ENCODE measurements around the gene STYXL1. TPM values are rescaled to one million over a fixed set of nuclear protein-coding genes. Genes with fewer than 3 reads are reported as not detected.
"Not testable (repeated sequence)": the region's sequence is repeated elsewhere in the genome, so short reads cannot be mapped to it uniquely, and the experiment has no call there.

The STYXL1 gene
- total RNA-seq, 1 experiment from 2014 or later = 42.3 TPM

DNA sequence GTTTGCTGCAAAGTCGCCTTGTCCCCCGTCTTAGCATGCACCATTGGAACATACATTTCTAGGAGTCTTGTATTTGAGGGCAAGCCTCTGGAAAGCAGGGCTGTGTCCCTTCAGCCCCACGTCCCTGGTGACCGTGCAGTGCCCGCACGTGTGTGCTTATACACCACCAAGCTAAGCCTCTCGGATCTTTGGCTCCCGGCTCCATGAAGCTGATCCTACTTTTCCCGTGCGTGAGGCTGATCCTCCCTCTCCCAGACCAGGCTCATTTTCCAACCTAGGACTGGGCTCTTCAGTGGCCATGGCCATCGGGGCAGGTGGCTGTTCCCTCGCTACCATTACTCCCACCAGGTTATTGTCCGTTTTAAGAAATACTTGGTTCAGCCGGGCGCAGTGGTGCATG is 14.5 kb upstream of the STYXL1 start:
- Histone ChIP-seq H3K27me3 (replicated peaks; ENCODE audit: control insufficient read depth, insufficient read depth, low read length) (no peaks in the 10 kb centered on the region), H3K36me3 (ENCODE audit: control insufficient read depth, insufficient read depth, low read length) (peaks cover 4% of the 10 kb centered on the region), H3K4me3 (ENCODE audit: low read depth, low read length) (no peak overlapping the region), H3K9me3 (no peaks in the 10 kb centered on the region), H3K4me1 (no peaks in the 10 kb centered on the region)
- Mint-ChIP-seq H3K36me3 (ENCODE audit: insufficient read depth, unreplicated experiment) (peaks cover 84% of the 10 kb centered on the region), H3K9me3 (ENCODE audit: unreplicated experiment) (no peaks in the 10 kb centered on the region), H3K27ac (ENCODE audit: unreplicated experiment) (no peak overlapping the region), H3K4me3 (ENCODE audit: unreplicated experiment) (no peak overlapping the region), H3K4me1 (ENCODE audit: low read depth, unreplicated experiment) (no peaks in the 10 kb centered on the region), H3K27me3 (ENCODE audit: insufficient read depth, unreplicated experiment) (no peaks in the 10 kb centered on the region)
- ChIA-PET CTCF (no interaction called here), POLR2A (no interaction called here)
- TF ChIP-seq, protein P1, sequence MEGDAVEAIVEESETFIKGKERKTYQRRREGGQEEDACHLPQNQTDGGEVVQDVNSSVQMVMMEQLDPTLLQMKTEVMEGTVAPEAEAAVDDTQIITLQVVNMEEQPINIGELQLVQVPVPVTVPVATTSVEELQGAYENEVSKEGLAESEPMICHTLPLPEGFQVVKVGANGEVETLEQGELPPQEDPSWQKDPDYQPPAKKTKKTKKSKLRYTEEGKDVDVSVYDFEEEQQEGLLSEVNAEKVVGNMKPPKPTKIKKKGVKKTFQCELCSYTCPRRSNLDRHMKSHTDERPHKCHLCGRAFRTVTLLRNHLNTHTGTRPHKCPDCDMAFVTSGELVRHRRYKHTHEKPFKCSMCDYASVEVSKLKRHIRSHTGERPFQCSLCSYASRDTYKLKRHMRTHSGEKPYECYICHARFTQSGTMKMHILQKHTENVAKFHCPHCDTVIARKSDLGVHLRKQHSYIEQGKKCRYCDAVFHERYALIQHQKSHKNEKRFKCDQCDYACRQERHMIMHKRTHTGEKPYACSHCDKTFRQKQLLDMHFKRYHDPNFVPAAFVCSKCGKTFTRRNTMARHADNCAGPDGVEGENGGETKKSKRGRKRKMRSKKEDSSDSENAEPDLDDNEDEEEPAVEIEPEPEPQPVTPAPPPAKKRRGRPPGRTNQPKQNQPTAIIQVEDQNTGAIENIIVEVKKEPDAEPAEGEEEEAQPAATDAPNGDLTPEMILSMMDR (IDR thresholded peaks at IDR 0.05; ENCODE audit: insufficient read depth in 1 of 2, low read depth in 1 of 2, low read length in 1 of 2, severe bottlenecking in 1 of 2, unreplicated experiment in 1 of 2) = no peak
- intact Hi-C loops (cut with micrococcal nuclease; ENCODE audit: unreplicated experiment) = no loop called here
- BruUV-seq (replicated peaks) = no TSS peak
- no peak for DNase-seq

DNA sequence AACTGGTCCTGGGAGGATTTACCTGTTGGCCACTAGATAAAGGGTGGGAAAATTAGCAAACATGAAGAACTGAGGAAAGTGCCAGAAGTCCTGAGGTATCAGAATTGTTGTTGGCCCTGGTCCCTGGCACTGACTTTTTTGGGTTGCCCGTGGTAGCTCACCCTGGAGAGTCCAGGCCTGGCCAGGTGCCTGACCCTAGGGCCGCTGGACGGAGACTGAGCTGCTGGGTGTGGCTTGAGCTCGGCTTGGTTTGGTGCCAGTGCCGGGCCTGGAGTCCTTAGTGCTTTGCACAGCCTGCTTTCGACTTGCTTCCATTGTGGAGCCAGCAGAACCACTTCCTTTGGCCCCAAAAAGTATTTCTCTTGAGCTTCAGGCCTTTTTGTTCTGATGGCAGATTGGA is 13.0 kb upstream of the STYXL1 start:
- Mint-ChIP-seq H3K9me3 (ENCODE audit: unreplicated experiment) (no peaks in the 10 kb centered on the region), H3K36me3 (ENCODE audit: insufficient read depth, unreplicated experiment) (peaks cover 85% of the 10 kb centered on the region), H3K4me3 (ENCODE audit: unreplicated experiment) (no peak overlapping the region), H3K4me1 (ENCODE audit: low read depth, unreplicated experiment) (no peaks in the 10 kb centered on the region), H3K27ac (ENCODE audit: unreplicated experiment) (no peak overlapping the region), H3K27me3 (ENCODE audit: insufficient read depth, unreplicated experiment) (no peaks in the 10 kb centered on the region)
- Histone ChIP-seq H3K9me3 (no peaks in the 10 kb centered on the region), H3K4me1 (no peaks in the 10 kb centered on the region), H3K27me3 (replicated peaks; ENCODE audit: control insufficient read depth, insufficient read depth, low read length) (no peaks in the 10 kb centered on the region), H3K36me3 (ENCODE audit: control insufficient read depth, insufficient read depth, low read length) (peaks cover 4% of the 10 kb centered on the region), H3K4me3 (ENCODE audit: low read depth, low read length) (no peak overlapping the region)
- CTCF ChIA-PET = no interaction called here
- intact Hi-C loops (cut with micrococcal nuclease; ENCODE audit: unreplicated experiment) = no loop called here
- POLR2A ChIA-PET = no interaction called here
- no peak for DNase-seq
- no TSS peak for BruUV-seq (replicated peaks)
- TF ChIP-seq, protein P1 (IDR thresholded peaks at IDR 0.05; ENCODE audit: insufficient read depth in 1 of 2, low read depth in 1 of 2, low read length in 1 of 2, severe bottlenecking in 1 of 2, unreplicated experiment in 1 of 2) = no peak

DNA sequence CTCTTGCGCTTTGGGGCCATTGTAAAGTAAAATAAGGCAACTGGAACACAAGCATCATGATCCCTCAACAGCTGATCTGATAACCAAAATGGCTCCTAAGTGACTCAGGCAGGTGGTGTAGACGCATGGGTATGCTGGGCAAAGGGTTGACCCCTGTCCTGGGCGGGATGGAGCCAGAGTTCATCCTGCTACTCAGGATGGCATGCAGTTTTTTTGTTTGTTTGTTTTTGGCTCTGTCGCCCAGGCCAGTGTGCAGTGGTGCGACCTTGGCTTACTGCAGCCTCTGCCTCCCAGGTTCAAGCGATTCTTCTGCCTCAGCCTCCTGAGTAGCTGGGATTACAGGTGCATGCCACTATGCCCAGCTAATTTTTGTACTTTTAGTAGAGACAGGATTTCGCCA is 10.9 kb upstream of the STYXL1 start:
- H3K4me3 Mint-ChIP-seq (ENCODE audit: unreplicated experiment); H3K27me3 ChIP-seq (replicated peaks; ENCODE audit: control insufficient read depth, insufficient read depth, low read length); H3K9me3 ChIP-seq; H3K9me3 Mint-ChIP-seq (ENCODE audit: unreplicated experiment); H3K27ac Mint-ChIP-seq (ENCODE audit: unreplicated experiment); POLR2A ChIA-PET; intact Hi-C loops (cut with micrococcal nuclease; ENCODE audit: unreplicated experiment); H3K4me1 ChIP-seq; DNase-seq; BruUV-seq (replicated peaks); H3K36me3 ChIP-seq (ENCODE audit: control insufficient read depth, insufficient read depth, low read length); H3K4me1 Mint-ChIP-seq (ENCODE audit: low read depth, unreplicated experiment); H3K27me3 Mint-ChIP-seq (ENCODE audit: insufficient read depth, unreplicated experiment); H3K4me3 ChIP-seq (ENCODE audit: low read depth, low read length): not testable (repeated sequence)
- CTCF ChIA-PET = interaction anchor here (0.6 kb wide), 1 partner anchor 10 kb away, joined by 5 read pairs; no protein-coding TSS in a partner anchor
- peaks cover 81% of the 10 kb centered on the region for H3K36me3 Mint-ChIP-seq (ENCODE audit: insufficient read depth, unreplicated experiment)

DNA sequence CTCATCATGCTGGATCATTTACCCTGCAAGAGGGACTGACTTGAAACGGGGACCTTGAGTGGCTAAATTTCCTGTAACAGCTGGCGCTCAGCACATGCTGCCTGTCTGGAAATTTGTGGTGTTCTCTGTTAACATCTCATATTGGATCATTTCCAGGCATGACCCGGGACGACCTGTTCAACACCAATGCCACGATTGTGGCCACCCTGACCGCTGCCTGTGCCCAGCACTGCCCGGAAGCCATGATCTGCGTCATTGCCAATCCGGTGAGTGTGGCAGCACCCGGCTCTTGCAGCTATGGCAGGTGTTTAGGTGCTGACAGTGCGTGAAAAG is 10.0 kb upstream of the STYXL1 start:
- peaks cover 78% of the 10 kb centered on the region for H3K36me3 Mint-ChIP-seq (ENCODE audit: insufficient read depth, unreplicated experiment)
- BruUV-seq (replicated peaks) = no TSS peak
- DNase-seq = no peak

More for the DNA sequence above, 10.0 kb upstream of the STYXL1 start:
- ChIA-PET POLR2A (interaction anchor here (1.4 kb wide), 1 partner anchor 10 kb away, joined by 5 read pairs; the partner anchor contains the start of genes MDH2 and STYXL1), CTCF (no interaction called here)
- H3K4me3 Mint-ChIP-seq (ENCODE audit: unreplicated experiment) = no peak overlapping the region
- TF ChIP-seq, protein P1 (IDR thresholded peaks at IDR 0.05; ENCODE audit: insufficient read depth in 1 of 2, low read depth in 1 of 2, low read length in 1 of 2, severe bottlenecking in 1 of 2, unreplicated experiment in 1 of 2) = no peak
- H3K27ac Mint-ChIP-seq (ENCODE audit: unreplicated experiment) = no peak overlapping the region
- no peaks in the 10 kb centered on the region for H3K4me1 ChIP-seq
- H3K27me3 ChIP-seq (replicated peaks; ENCODE audit: control insufficient read depth, insufficient read depth, low read length) = no peaks in the 10 kb centered on the region
- no peaks in the 10 kb centered on the region for H3K27me3 Mint-ChIP-seq (ENCODE audit: insufficient read depth, unreplicated experiment)
- intact Hi-C loops (cut with micrococcal nuclease; ENCODE audit: unreplicated experiment) = no loop called here
- no peaks in the 10 kb centered on the region for H3K9me3 Mint-ChIP-seq (ENCODE audit: unreplicated experiment)
- no peak overlapping the region for H3K4me3 ChIP-seq (ENCODE audit: low read depth, low read length)
- H3K9me3 ChIP-seq = no peaks in the 10 kb centered on the region
- peaks cover 4% of the 10 kb centered on the region for H3K4me1 Mint-ChIP-seq (ENCODE audit: low read depth, unreplicated experiment)
- H3K36me3 ChIP-seq (ENCODE audit: control insufficient read depth, insufficient read depth, low read length) = peaks cover 2% of the 10 kb centered on the region
